Left renal pelvis (tissue), 4 donors: ENCODE results near the gene HOXB13. TPM values are rescaled to one million over a fixed set of nuclear protein-coding genes. Genes with fewer than 3 reads are reported as not detected.

Source experiments
- DNase-seq, 4 donors: peaks; one replicate each; pipeline ENCODE4 v3.0.0-alpha.2; 2013; ENCODE audit warnings: low read depth in 4 of 4, low spot score in 3 of 4
- polyA plus RNA-seq, 4 donors: library from polyadenylated mRNA; unstranded; fragments of 120-200 nt; gene quantifications; one replicate each; pipeline ENCODE4 v1.2.1, GENCODE V29; 2013; ENCODE audit not compliant: insufficient read length in 4 of 4

Gene HOXB13
- polyA plus RNA-seq: not detected

DNA sequence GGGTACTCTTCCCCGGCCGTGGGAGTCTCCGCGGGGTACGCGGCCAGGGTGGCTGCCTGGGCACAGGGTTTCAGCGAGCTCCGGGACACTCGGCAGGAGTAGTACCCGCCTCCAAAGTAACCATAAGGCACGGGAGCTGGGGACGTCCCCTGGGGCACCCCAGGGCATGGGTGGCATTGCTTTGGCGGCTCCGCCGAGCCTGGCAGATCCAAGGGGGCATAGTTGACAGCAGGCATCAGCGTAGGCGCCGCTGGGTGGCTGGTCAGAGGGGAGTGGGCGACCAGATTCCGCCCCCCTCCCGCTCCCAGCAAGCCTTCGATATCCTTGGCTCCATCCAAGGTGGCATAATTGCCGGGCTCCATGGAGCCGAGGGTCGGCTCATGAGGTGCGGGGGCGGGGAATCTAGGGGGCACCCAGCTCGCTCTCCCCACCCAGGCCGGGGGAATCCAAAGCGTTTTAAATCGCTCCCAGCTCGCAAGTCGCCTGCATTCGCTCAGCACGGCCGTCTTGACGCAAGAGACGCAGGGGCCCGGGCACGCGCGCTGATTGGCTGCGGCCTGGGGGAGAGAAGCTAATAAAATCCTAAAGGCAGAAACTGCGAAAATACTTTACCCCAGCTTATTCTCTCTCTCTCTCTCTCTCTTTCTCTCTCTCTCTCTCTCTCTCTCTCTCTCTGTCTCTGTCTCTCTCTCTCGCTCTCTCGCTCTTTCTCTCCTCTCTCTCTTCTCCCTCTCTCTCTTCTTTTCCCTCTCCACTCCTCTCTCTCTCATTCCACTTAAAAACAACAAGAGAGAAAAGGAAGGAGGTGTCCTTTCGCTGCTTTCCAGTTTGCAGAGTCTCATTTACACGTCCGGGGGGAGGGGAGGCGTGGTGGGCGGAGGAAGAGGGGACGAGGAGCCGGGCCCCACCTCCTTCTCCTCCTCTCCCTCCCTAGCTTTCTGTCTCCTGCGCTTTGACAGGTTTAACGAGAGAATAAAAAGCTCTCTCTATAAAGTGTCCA lies at the start of gene HOXB13:
TSS of gene HOXB13 (minus strand) at position 519 of the 1,000 bp plus-strand sequence. CDS start at position 362, 157 bp downstream.
- no peak for DNase-seq

- DNase-seq: no peak
Measured at GRCh38 chr17:48776602-48777001, 48.1 kb upstream of the HOXB13 start.

DNA sequence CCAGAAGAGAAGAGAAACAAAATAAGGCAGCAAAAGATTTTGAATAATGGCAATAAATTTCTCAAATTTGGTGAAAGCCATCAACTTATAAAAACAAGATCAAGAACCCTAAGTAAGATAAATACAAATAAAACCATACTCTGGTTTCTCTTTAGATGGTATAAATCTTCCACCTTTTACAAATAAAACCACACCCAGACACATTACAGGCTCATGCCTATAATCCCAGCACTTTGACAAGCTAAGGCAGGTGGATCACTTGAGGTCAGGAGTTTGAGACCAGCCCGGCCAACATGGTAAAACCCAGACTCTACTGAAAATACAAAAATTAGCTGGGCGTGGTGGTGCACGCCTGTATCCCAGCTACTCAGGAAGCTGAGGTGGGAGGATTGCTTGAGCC lies 44.7 kb upstream of the HOXB13 start:
- no peak for DNase-seq

DNA sequence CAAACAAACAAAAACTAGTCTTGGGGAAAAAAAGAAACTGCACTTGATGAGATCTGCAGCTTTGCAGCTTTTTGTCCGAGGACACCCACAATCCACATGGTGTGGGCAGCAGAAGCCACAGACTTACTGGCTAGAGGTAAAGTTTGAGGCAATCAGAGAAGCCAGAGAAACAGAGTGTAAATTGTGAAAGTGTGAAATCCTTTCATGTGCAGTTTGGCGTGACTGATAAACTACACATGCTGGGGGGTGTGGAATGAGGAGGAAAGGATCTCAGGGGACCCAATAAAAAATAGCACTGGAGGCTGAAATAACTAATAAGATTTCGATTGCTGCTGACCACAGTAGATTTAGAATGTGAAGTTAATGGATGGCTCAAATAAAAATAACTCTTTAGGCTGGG lies 42.4 kb upstream of the HOXB13 start:
- no peak for DNase-seq

DNA sequence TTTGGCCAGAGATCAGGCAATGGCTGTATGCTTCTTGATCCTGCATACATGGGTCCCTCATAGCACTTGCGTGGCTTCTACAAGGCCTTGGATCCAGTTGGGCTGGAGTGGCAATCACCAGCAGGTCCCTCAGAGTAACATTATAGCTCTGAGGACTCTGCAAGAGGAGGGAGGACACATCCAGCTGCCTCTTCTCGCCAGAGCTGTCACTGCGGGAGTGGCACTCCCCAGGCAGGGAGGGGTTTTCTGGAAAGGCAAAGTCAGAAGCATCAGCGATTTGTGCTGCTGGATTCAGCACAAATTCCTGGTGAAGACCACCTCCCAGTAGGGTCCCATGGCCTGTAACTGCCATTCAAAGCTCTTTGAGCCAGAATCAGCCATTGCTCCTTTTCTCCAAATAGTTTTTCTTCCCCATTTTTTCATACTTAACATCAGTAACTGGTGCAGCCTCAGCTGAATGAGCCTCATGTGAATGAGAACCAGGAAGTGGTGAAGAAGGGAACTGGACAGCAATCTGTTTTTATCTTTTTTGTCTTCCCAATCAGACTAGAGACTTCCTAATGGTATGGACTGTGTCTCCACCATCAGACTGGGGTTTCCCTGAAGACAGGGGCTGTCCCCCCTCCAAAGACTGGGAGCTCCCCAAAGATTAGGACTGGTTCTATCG lies 40.6 kb upstream of the HOXB13 start:
- no peak for DNase-seq

DNA sequence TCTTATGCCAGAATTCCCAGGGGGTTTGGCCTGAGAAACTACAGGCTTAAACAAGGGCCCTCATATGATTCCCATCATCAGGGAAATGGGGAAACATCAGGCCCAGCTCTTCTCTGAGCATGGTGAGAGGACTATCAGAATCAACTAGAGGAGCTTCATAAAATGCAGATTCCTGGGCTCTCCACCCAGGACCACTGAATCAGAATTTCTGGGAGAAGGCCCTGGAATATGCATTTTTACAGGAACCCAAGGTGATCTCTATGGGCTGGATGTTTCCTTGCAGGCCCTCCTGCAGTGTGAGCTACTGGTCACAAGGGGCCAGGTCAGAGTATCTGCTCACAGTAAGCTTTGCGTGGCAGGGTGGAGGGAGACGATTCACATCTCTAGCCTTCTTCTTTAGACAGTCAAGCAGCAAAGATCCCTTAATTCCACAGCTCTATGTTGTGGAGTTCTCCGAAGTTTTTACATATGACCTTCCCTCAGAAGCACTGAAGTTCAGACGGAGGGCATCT lies 38.8 kb upstream of the HOXB13 start:
- DNase-seq: no peak

DNA sequence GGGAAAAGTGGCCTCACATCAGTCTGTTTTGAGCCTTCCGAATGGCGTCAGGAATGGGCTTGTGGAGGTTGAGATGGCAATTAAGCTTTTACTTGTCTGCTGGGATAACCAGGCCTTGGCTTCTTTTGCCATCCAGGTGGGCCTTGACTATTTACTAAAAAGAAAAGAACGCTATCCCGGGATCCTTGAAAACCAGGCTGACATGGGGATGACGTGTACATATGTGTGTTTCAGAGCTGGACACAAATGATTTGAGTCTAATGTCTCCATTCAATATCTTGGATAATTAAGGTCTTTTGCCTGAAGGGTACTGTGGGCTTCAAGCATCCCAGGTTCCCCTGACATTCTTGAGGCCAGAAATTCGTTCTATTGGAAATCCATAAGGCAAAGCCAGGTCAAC lies 32.6 kb upstream of the HOXB13 start:
- DNase-seq: no peak

- DNase-seq: no peak
Measured at GRCh38 chr17:48760411-48760810, 31.9 kb upstream of the HOXB13 start.

DNA sequence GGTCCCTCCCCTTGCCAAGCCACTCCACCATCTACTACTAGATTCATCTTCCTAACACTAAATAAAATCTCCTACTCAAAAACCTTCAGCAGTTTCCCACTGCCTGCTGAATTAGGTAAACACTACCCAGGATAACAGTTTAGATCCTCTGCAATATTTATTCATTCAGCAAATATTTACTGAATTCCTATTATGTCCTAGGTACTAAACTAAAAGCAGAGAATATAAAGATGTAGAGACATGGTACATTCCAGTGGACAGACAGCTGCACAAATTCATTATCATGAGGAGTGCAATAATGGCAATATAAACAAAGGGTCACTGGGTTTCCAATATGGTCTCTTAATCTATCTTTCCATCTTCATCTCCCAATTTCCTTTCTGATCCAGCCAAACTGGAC lies 30.7 kb upstream of the HOXB13 start:
- DNase-seq: no peak

- DNase-seq: no peak
Measured at GRCh38 chr17:48757524-48757961, 29.0 kb upstream of the HOXB13 start.

DNA sequence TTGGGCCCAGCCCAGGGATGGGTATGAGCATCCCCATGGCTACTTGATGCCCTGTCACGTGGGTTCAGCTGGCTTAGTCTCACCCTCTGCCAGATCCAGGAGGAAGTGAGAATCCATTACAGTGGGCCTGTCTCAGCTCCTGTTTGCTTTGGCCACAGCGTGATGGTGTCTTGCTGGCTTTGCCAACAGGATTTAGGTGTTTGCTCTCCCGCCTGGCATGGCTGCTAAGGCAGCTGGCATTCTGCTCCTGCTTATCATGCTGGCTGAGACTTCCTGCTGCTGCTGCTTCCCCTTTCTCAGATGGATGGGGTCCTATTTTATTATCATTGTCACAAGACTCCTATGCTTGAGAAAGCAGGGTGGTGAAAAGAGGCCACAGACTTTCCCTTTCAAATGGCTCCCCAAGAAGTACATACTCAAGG lies 28.3 kb upstream of the HOXB13 start:
- no peak for DNase-seq

DNA sequence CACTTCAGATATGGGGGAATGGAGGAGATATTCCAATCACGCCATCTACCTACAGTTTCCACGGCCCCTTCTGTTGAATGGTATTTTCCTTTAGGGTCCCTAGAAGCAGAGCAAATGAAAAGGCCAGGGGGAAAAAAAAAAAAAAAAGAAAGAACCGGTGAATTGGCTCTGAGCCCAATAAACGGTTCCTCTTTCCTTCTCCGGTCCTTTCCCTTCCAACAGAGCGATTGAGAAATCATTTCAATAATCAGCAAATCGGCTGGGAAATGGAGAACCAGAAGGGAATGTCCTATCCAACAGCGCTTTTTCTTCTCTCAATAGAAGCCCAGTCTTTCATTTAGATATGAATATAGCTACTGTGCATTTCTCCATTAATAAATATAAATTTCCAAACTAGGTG lies 26.8 kb upstream of the HOXB13 start:
- DNase-seq: no peak

DNA sequence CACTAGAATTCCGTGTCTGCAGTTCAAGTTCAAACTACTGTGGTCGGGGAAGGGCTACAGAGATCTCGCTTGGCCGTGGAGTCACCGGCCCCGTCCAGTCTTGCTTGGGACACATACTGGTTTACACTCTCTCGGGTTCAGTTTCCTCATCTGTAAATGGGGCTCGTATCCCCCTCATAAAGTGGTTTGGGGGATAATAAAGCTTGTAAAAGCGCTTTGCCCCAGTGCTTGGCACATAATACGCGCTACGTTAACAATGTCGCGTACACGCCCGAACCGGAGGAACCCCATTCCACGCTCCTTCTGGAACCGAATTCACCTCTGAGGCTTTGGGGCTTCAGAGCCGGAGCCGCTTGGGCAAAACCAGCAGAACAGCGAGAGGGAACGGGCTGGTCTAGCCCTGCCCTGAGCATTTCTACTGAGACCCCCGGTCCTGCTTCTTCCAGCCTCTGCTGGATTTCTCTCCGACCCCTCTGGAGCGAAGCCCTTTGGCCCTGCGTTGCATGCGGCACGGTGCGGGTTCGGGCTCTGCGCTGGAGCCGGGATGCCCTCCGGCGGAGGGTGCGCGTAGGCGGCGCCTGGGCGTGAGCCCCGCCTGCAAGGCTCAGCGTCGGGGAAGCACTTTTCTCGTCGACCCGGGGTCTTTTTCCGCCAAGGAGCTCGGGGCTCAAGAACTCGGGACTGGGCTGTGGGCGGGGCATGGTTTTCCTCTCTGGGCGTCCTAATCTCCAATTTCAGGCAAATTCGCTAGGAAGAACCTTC lies 26.1 kb upstream of the HOXB13 start:
- no peak for DNase-seq

DNA sequence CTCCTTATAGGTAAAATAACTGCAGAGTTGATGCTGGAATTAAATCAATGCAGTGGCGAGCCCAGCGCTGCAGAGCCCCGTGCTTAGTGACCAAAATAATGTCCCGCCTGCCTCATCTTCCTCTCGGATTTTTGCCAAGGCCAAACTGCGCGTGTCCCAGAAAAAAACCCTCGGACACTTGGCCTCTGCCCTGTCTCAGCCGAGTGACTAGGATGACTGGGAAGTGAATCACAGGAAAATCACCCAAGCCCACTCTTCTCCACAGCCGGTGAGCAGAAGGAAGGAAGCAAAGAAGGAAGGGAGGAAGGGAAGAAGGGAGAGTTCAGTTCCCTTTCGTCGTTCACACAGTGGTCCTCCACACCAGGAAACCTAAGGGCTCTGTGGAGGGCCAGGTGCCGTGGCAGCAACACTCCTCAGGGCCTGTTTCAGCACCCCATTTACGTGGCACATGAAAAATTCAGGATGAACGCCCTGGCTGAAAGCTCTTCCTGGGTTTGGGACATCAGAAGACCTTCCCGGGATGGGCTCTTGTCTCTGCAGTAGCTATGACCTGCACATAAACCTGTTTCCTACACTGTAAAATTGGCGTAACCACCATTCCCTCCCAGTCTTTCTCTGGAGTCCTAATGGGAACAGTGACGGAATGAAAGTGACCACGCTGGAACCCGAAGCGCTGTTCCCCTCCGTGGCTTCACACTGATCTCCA lies 25.4 kb upstream of the HOXB13 start:
- no peak for DNase-seq

GRCh38 chr17:48752399-48753288 lies 24.1 kb upstream of the HOXB13 start:
- no peak for DNase-seq

GRCh38 chr17:48751733-48752398 lies 23.3 kb upstream of the HOXB13 start:
- no peak for DNase-seq

DNA sequence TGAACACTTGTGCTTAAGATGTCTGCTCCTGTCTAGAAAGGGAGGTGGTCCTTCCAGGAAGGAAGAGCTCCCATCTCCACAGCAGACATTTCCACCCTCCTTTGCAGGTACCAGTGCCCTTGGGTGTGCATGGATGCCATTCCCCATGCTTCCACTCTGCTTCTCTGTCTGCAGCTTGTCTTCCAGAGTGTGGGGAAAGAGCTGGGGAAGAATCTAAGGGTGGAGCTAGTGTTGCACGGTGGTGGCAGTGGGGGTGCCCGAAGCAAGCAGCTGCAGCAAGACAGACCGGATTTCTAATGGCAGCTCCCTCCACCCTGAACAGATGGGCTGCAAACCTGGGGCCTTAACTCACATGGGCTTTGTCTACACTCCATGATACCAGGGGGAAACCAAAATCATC lies 22.6 kb upstream of the HOXB13 start:
- no peak for DNase-seq
